ENCODE data around the gene ABCG1. TPM values are rescaled to one million over a fixed set of nuclear protein-coding genes. Genes with fewer than 3 reads are reported as not detected.

The ABCG1 gene
- total and polyA plus RNA-seq, 2 experiments from 2014 or later: 8.4 to 10.7 TPM

- Histone ChIP-seq H3K4me3 (no peak overlapping the region), H3K9me3 (ENCODE audit: low read depth) (no peaks in the 10 kb centered on the region), H3K36me3 (replicated peaks; ENCODE audit: insufficient read depth, low read depth) (no peaks in the 10 kb centered on the region), H3K27me3 (no peaks in the 10 kb centered on the region), H3K27ac (no peak overlapping the region), H3K79me2 (no peaks in the 10 kb centered on the region), H3K9me2 (replicated peaks; ENCODE audit: insufficient read depth) (no peaks in the 10 kb centered on the region), H2AFZ (no peak overlapping the region), H3K4me2 (no peak overlapping the region), H3K4me1 (ENCODE audit: insufficient read depth) (no peaks in the 10 kb centered on the region), H4K20me1 (ENCODE audit: insufficient read depth, poor library complexity, severe bottlenecking) (no peaks in the 10 kb centered on the region)
- DNase-seq (ENCODE audit: low spot score): no peak
- WGBS (ENCODE audit: low lambda C conversion rate, missing lambda C conversion rate): 93% methylated on average over 17 of the region's 17 CpGs
- TF ChIP-seq EZH2phosphoT487 (IDR thresholded peaks at IDR 0.05; ENCODE audit: low read depth, severe bottlenecking, unreplicated experiment): no peak
- TF ChIP-seq EZH2 (IDR thresholded peaks at IDR 0.05; ENCODE audit: borderline replicate concordance): no peak
Measured at GRCh38 chr21:42254651-42255601, 36.0 kb downstream of the ABCG1 start.

- 95% methylated on average over 4 of the region's 4 CpGs for WGBS (ENCODE audit: low lambda C conversion rate, missing lambda C conversion rate)
Measured at GRCh38 chr21:42255825-42256224, 36.9 kb downstream of the ABCG1 start.

GRCh38 chr21:42256316-42256715 is 37.4 kb downstream of the ABCG1 start:
- TF ChIP-seq EZH2phosphoT487 (IDR thresholded peaks at IDR 0.05; ENCODE audit: low read depth, severe bottlenecking, unreplicated experiment) (no peak), CTCF (IDR thresholded peaks at IDR 0.05; ENCODE audit: poor library complexity) (no peak), EZH2 (IDR thresholded peaks at IDR 0.05; ENCODE audit: borderline replicate concordance) (no peak)
- WGBS (ENCODE audit: low lambda C conversion rate, missing lambda C conversion rate): 93% methylated on average over 4 of the region's 4 CpGs
- H3K36me3 ChIP-seq (replicated peaks; ENCODE audit: insufficient read depth, low read depth): no peaks in the 10 kb centered on the region

More at GRCh38 chr21:42255825-42256224, 36.9 kb downstream of the ABCG1 start:
- H3K27me3 ChIP-seq: no peaks in the 10 kb centered on the region
- no peak for TF ChIP-seq CTCF (IDR thresholded peaks at IDR 0.05; ENCODE audit: poor library complexity)
- TF ChIP-seq EZH2 (IDR thresholded peaks at IDR 0.05; ENCODE audit: borderline replicate concordance): no peak
- TF ChIP-seq EZH2phosphoT487 (IDR thresholded peaks at IDR 0.05; ENCODE audit: low read depth, severe bottlenecking, unreplicated experiment): no peak
- H3K27ac ChIP-seq: no peak overlapping the region
- no peaks in the 10 kb centered on the region for H3K9me3 ChIP-seq (ENCODE audit: low read depth)
- H2AFZ ChIP-seq: no peak overlapping the region
- no peaks in the 10 kb centered on the region for H3K36me3 ChIP-seq (replicated peaks; ENCODE audit: insufficient read depth, low read depth)
- no peaks in the 10 kb centered on the region for H3K79me2 ChIP-seq
- peaks cover 3% of the 10 kb centered on the region for H3K4me1 ChIP-seq (ENCODE audit: insufficient read depth)
- no peak overlapping the region for H3K4me3 ChIP-seq
- no peak overlapping the region for H3K4me2 ChIP-seq
- DNase-seq (ENCODE audit: low spot score): no peak
- no peaks in the 10 kb centered on the region for H3K9me2 ChIP-seq (replicated peaks; ENCODE audit: insufficient read depth)
- no peaks in the 10 kb centered on the region for H4K20me1 ChIP-seq (ENCODE audit: insufficient read depth, poor library complexity, severe bottlenecking)

More at GRCh38 chr21:42256316-42256715, 37.4 kb downstream of the ABCG1 start:
- Histone ChIP-seq H2AFZ (no peak overlapping the region), H3K79me2 (no peaks in the 10 kb centered on the region), H3K4me3 (no peak overlapping the region), H3K9me3 (ENCODE audit: low read depth) (no peaks in the 10 kb centered on the region), H3K27ac (no peak overlapping the region), H4K20me1 (ENCODE audit: insufficient read depth, poor library complexity, severe bottlenecking) (no peaks in the 10 kb centered on the region), H3K4me1 (ENCODE audit: insufficient read depth) (peaks cover 8% of the 10 kb centered on the region), H3K27me3 (no peaks in the 10 kb centered on the region), H3K4me2 (no peak overlapping the region), H3K9me2 (replicated peaks; ENCODE audit: insufficient read depth) (no peaks in the 10 kb centered on the region)
- no peak for DNase-seq (ENCODE audit: low spot score)
